ENCODE measurements around the gene CMKLR1.

The CMKLR1 gene, protein sequence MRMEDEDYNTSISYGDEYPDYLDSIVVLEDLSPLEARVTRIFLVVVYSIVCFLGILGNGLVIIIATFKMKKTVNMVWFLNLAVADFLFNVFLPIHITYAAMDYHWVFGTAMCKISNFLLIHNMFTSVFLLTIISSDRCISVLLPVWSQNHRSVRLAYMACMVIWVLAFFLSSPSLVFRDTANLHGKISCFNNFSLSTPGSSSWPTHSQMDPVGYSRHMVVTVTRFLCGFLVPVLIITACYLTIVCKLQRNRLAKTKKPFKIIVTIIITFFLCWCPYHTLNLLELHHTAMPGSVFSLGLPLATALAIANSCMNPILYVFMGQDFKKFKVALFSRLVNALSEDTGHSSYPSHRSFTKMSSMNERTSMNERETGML

GRCh38 chr12:108338915-108339657 is at the start of gene CMKLR1:
Gene CMKLR1, minus strand, starts transcription at chr12:108339311. Its CDS starts 45,720 bp downstream, at chr12:108293591.
- DNase-seq = no peak

DNA sequence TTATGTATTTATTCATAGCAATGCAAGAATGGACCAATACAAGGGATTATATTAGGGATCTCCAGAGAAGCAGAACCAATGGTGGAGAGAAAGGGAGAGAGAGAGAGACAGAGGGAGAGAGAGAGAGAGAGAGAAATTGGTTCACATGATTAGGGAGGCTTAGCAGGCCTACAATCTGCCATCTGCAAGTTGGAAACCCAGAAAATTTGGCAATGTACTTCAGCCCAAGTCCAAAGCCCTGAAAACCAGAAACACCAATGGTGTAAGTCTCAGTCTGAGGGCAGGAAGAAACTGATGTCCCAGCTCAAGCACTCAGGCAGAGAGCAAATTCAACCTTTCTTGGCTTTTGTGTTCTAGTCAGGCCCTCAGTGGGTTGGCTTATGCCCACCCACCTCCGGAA is 48.7 kb upstream of the CMKLR1 start:
- DNase-seq = no peak

DNA sequence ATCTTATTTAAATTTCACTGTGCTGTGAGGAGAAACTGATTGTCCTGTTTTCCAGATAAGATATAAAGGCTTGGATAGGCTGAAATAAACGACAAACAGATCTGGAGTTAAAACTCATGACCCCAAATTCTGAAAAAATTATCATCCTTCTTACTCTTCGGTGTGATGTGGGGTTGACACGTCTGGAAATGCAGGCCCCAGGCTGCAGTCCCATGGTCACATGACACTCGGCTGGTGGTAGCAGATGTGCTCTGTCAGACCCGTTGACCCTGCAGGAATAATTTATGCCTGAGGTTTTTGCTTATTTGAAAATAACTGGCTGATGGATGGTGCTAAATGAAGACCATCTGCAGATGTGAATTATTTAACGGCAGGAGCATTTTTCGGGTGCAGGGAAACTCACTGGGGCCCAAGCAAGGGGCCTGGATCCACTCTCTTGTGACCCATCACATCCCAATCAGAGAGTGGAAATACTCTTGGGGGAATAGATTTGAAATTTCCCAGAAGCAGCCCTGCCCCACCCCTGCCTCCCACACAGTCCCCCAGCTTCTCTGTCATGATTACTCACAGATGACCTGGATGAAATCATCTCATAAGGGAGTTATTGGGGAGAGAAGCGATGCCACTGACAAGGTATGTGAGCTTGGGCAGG is 47.7 kb upstream of the CMKLR1 start:
- no peak for DNase-seq

- DNase-seq = no peak
These were observed 43.3 kb upstream of the CMKLR1 start for GRCh38 chr12:108382437-108382801.

DNA sequence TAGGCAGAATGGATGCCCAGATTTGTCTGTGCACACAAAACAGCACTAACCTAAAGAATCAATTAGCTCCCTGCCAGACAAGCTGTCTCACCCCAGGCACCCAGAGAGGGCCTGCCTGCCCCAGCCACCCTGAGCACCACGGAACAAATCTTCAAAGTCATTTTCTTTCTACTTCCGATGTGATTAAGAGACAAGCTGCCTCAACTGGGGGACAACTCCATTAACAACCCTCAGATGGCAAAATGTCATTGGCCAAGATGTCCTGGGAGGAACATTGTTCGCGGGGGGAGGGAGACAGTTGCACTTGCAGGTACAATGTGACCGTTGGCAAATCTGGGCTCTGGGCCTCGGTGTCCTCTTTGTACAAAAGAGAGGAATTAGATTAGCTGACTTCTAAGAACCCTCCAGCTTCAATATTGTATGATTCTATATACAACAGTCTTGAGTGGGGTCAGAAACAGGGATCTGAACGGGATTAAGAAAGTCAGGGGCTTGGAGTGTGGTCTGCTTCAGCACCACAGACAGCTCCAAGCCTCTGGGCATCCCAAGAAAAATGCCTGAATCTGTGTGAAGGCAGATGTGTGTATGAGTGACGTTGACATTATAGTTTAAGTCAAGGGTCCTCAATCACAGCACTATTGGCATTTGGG is 42.8 kb upstream of the CMKLR1 start:
- DNase-seq = no peak

DNA sequence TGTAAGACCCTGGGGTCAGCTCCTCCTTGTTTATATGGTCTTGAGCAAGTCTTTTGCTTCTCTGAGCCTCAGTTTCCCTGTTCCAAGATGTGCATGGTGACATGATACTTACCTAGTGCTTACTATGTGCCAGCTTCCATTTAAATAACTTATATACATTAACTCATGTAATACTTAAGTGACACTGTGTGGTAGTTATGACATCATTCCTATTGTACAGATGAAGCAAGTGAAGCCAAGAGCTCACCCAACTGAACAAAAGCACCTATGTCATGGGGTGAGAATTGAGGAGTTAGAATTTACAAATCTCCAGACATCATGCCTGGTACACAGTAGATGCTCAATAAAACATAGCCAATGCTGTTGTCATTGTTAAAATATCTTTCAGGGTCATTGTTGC is 41.3 kb upstream of the CMKLR1 start:
- no peak for DNase-seq

DNA sequence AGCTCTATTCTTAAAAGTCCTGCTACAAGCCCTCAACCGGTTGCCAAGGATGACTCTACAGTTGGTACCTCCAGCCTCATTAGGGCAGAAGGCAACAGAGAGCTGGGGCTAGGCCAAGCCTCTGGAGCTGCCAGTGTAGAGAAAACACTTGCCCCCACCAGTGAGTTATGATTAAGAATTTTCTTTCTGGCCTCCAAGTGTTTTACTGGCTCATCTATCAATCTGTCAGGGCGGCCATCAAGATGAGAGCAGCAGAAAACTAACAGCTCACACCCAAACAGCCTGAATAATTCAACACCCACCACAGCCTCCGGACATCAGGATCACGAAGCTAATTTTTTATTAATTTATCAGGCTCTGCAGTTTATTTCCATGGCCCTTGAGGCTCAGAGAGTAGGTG is 40.7 kb upstream of the CMKLR1 start:
- DNase-seq = no peak

GRCh38 chr12:108378926-108379325 is 39.8 kb upstream of the CMKLR1 start:
- no peak for DNase-seq

- no peak for DNase-seq
These were observed 38.1 kb upstream of the CMKLR1 start for GRCh38 chr12:108377260-108377659.

- no peak for DNase-seq
These were observed 37.0 kb upstream of the CMKLR1 start for GRCh38 chr12:108375986-108376663.

DNA sequence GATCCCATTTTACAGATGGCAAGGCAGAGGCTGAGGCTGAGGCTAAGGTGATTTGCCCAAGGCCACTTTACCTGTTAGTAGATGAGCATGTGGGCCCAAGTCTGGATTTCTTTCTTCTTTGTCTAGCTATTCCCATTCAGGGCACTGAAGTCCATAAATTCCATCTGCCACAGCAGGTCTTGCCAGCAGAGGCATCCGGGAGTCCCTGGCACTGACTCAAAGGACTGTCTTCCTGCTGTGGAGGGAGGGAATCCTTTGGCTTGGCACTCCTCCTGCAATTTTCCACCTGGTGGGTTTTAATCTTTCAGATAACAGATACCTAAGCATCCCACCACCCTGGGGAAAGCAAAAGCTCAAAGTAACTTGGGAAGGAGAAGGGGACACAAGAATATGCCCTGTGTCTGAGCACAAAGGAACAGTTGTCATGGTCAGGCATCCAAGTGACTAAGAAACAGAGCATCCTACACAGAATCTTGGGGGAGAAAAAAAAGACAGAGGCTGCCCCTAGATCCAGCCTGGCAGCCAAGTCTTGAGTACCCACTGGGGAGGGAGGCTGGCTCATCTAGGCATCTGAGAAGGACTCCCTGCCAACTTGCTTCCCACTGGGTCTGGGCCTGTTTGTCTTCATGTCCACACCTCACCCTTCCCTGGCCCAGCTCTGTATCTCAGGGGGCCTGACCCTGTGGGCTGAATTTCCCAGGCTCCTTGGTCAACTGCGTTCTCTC is 35.6 kb upstream of the CMKLR1 start:
- no peak for DNase-seq

DNA sequence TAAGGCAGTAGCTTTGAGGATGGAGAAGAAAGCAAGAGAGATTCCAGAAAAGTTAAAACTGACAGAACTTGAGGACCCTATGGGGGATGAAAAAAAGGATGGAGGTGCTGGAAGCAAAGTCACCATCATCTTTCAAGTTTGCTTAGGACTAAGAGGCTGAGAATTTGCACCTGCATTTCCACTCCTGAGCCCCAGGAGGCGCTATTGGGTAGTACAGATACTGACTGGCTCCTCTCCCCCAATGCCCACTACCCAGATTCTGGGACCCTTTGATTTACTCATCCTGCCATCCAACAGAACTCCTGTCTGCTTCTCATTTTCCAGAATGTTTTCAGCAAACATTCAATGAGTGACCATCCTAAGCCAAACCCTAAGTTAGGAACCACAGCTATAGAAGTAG is 34.0 kb upstream of the CMKLR1 start:
- DNase-seq = no peak

DNA sequence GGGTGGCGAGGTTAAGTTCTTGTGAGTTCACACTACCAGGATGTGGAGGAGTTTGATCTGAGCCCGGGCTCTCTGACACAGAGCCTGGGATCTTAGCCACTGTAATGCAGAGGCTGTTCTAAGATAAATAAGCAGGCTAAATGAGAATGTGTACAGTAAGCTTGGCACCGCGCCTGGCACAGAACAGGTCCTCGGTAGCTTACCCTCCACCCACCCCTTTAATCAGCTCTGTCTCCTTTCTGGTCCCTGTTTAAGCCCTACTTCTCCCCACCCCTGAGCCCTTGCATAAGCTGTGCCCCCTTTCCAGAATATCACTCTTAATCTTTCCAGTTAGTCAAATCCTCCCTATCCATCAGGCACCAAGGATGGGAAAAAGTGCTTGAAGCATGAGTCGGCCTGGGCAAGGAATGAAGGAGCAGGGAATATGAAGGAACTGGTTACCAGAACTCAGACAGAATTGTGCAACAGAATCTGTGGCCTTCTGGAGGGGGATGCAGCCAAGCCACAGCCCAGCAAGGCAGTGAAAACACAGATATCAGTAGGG is 32.8 kb upstream of the CMKLR1 start:
- DNase-seq = no peak

DNA sequence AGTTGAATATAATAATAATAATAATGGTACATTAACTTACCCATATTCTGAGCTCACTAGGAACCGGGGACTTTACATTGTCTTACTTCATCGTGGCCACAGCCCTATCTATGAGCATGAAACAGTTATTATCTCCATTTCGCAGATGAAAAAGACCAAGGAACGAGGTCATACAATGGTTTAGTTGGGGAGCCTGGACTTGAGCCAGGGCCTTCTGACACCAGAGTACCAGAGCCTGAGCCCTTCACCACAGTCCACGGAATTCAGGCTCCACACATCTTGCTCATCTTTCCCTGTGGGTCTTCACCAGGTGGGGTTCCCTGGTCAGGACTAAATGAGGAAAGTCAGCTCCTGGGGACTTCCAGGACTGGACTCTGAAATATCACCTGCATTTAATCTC is 31.3 kb upstream of the CMKLR1 start:
- DNase-seq = no peak

DNA sequence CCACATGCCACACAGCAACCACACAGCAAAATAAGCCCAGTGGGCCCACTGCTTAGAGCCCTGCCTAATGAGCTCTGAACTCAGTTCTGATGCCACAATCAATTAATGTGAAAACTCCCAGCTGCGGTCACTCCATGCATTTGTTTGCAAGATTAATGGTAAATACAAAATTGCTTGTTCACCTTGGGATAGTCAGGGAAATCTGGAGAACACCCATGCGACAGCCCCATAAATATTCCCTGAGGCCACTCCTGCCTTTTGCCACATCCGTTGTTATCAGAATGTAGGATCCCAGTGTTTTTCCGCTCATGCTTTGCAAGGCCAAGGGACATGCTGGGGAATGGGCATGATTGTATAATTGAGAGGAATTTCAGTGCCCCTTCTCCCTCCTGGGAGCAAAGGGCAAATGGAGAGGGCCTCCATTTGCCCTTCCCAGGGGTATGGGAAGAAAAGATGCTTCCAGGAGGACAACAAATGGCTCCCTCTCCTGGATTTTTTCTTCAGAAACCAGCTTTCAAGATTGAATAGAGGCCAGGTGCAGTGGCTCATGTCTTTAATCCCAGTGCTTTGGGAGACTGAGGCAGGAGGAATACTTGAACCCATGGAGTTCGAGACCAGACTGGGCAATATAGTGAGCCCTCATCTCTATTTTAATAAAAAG is 30.8 kb upstream of the CMKLR1 start:
- no peak for DNase-seq

DNA sequence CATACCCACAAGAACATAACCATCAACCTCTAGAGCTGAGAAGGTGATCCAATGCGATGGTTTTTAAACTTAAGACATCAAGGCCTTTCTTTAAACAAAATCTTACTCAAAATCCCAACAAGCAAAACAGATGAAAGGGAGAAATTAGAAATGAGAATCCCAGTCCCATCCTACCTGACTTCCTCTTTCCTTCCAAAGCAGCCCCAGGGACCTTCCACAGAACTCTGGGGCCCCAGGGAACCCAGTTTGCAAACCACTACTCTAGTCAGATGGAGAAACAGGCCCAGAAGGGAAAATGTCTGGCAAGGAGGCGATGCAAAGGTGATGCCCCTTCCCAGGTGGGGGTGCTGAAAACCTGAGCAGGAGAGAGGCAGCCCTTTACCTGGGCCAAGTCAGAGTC is 29.0 kb upstream of the CMKLR1 start:
- no peak for DNase-seq

DNA sequence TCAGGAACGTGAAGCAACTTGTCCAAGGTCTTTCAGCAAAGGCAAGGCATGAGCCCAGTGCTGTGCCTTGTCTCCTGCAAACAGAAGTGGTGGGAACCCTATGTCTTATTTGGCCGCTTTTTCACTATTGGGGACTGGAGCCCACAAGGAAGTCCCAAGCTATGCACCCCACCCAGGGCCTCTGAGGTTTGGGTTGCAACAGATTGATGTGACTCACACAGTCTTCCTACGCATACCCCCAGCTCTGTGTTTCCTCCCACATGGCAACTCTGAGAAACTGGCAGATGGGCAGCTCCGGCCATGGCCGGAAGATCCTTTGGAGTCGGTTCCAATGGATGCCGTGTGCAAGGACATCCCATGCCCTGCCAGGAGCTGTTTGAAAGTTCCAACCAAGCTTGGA is 28.3 kb upstream of the CMKLR1 start:
- no peak for DNase-seq

DNA sequence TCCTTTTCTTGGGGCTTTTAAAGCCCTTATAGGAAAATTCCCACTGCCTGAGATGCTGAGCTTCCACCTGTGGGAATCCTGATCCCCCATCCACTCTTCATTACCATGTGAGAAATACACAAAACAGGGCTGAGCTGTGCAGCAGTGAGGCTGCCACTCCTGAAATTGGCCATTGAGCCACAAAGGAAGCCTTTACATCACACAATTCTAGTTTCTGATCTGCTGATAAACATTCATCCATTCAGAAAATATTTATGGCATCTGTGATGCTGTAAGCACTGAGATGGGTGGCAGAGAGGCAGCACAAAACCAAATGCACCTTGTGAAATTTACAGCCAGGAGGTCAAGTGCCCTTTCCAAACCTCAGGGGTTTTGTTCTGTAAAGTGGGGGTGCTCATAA is 26.2 kb upstream of the CMKLR1 start:
- no peak for DNase-seq

- DNase-seq = no peak
These were observed 25.8 kb upstream of the CMKLR1 start for GRCh38 chr12:108364879-108365278.

GRCh38 chr12:108363565-108363964 is 24.5 kb upstream of the CMKLR1 start:
- no peak for DNase-seq

DNA sequence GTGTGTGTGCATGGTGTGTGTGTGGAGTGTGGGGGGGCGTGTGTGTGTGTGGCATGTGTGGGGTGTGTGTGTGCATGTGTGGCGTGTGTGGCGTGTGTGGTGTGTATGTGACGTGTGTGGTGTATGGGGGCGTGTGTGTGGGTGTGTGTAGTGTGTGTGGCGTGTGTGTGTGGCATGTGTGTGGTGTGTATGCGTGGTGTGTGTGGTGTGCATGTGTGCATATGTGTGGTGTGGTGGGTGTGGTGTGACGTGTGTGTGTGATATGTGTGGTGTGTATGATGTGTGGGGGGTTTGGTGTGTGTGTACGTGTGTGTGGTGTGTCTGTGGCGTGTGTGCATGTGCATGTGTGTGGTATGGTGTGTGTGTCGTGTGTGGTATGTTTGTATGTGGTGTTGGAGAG is 24.1 kb upstream of the CMKLR1 start:
- no peak for DNase-seq

Measured in T1000 (cell line).